Measurements from ENCODE around the gene KCTD15. TPM values are rescaled to one million over a fixed set of nuclear protein-coding genes. Genes with fewer than 3 reads are reported as not detected.

The KCTD15 gene
- total RNA-seq, 1 experiment from 2014 or later: 59.9 TPM

- H3K23ac ChIP-seq (ENCODE audit: insufficient read length, low read depth, low read length): no peak overlapping the region
- H2BK20ac ChIP-seq (ENCODE audit: low read depth, low read length, poor library complexity, severe bottlenecking): no peak overlapping the region
- H2BK120ac ChIP-seq (ENCODE audit: low read depth, low read length, poor library complexity, severe bottlenecking): no peak overlapping the region
- peaks cover 2% of the 10 kb centered on the region for H4K20me1 ChIP-seq (ENCODE audit: control insufficient read depth, insufficient read depth, insufficient read length)
- no peak overlapping the region for H3K18ac ChIP-seq (ENCODE audit: insufficient read length, low read depth, low read length)
- no peak overlapping the region for H3T11ph ChIP-seq (ENCODE audit: low read length)
- H3K27me3 Mint-ChIP-seq (ENCODE audit: low read depth): no peaks in the 10 kb centered on the region
- H4K91ac ChIP-seq (ENCODE audit: insufficient read length, low read depth, low read length): no peak overlapping the region
- no peak overlapping the region for H2BK15ac ChIP-seq (ENCODE audit: low read depth, low read length)
- H3K14ac ChIP-seq (ENCODE audit: insufficient read depth, low read length): no peak overlapping the region
- no peak overlapping the region for H3K4ac ChIP-seq (ENCODE audit: low read depth, low read length)
- H4K5ac ChIP-seq (ENCODE audit: insufficient read length, low read depth, low read length): no peak overlapping the region
- no peak for DNase-seq
- WGBS (ENCODE audit: extremely low coverage, insufficient read length, low lambda C conversion rate): no CpG with 5 or more reads among the region's 1 CpG
- H3K79me1 ChIP-seq (ENCODE audit: insufficient read depth, low read depth, low read length, poor library complexity, severe bottlenecking): no peaks in the 10 kb centered on the region
- no peak overlapping the region for H3K4me3 Mint-ChIP-seq
- no peak for TF ChIP-seq CTCF (conservative IDR thresholded peaks at IDR 0.05)
- no peak overlapping the region for H2BK5ac ChIP-seq (ENCODE audit: insufficient read length, low read length)
- no peak overlapping the region for H4K8ac ChIP-seq (replicated peaks; ENCODE audit: insufficient read length, low read depth, low read length)
- H2BK12ac ChIP-seq (ENCODE audit: insufficient read length, low read depth, low read length): no peak overlapping the region
- H3K36me3 Mint-ChIP-seq (ENCODE audit: insufficient read depth in 1 of 3, low read depth in 3 of 3): peaks cover 21 to 81% (median 72%) of the 10 kb centered on the region in 3 experiments
- no peaks in the 10 kb centered on the region for H3K79me2 ChIP-seq (ENCODE audit: insufficient read depth, low read length)
- H3K9me3 ChIP-seq (ENCODE audit: control insufficient read depth, low read depth, low read length): no peaks in the 10 kb centered on the region
- no peak overlapping the region for H2AK5ac ChIP-seq (ENCODE audit: insufficient read length, low read length)
- no peaks in the 10 kb centered on the region for H3K23me2 ChIP-seq (ENCODE audit: insufficient read length, low read depth, low read length, poor library complexity, severe bottlenecking)
- no peaks in the 10 kb centered on the region for H3K4me1 Mint-ChIP-seq
- H3K4me1 ChIP-seq (ENCODE audit: insufficient read depth, low read length): no peaks in the 10 kb centered on the region
- H3K56ac ChIP-seq (ENCODE audit: insufficient read length, low read depth, low read length): no peak overlapping the region
- H3K4me2 ChIP-seq (ENCODE audit: insufficient read depth, insufficient read length, low read length): no peak overlapping the region
- no peak overlapping the region for H3K27ac Mint-ChIP-seq
- H3K9me3 Mint-ChIP-seq: no peaks in the 10 kb centered on the region
- H3K27me3 ChIP-seq (ENCODE audit: insufficient read depth, low read length): no peaks in the 10 kb centered on the region
- no peak overlapping the region for H3K9ac ChIP-seq (ENCODE audit: extremely low read depth, insufficient read length, low read length)
- no peak overlapping the region for H2AFZ ChIP-seq (ENCODE audit: low read length)
- no peak overlapping the region for H3K27ac ChIP-seq (ENCODE audit: insufficient read length, low read depth, low read length)
Measured at GRCh38 chr19:33808399-33808798, 11.7 kb downstream of the KCTD15 start.

Data from H9 (cell line).